ENCODE results near the gene SMCO4. TPM values are rescaled to one million over a fixed set of nuclear protein-coding genes. Genes with fewer than 3 reads are reported as not detected.
"Not testable (repeated sequence)": the region's sequence is repeated elsewhere in the genome, so short reads cannot be mapped to it uniquely, and the experiment has no call there.

SMCO4 gene
- total RNA-seq, 1 donor from 2014 or later = 9.6 TPM

DNA sequence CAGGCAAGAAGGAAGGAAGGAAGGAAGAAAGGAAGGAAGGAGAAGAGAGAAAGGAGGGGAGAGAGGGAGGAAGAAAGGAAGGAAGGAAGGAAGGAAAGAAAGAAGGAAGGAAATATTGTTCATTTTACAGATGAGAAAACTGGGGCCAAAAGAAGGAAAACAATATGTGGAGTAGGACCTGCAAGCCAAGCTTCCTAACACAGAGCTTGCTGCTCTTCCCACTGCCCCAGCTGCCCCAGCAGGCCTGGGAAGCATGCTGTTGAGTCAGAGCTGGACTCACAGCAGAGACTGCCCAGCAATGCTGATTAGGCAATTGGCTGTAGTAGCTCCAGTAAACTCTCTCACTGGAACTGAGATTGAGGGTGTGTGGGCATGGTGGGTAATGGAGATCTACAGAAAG, 42.6 kb upstream of the SMCO4 start:
- H3K4me3 ChIP-seq = no peak overlapping the region
- intact Hi-C loops (cut with DNase I) = no loop called here
- H3K27ac ChIP-seq = no peak overlapping the region
- TF ChIP-seq POLR2A (IDR thresholded peaks at IDR 0.05) = no peak
- no peak for TF ChIP-seq POLR2AphosphoS5 (IDR thresholded peaks at IDR 0.05; ENCODE audit: insufficient read depth in 1 of 2, low read depth in 1 of 2)
- H3K4me1 ChIP-seq = no peaks in the 10 kb centered on the region
- no peaks in the 10 kb centered on the region for H3K9me3 ChIP-seq
- no peaks in the 10 kb centered on the region for H3K36me3 ChIP-seq
- DNase-seq (ENCODE audit: extremely low spot score in 2 of 2) = no peak
- H3K27me3 ChIP-seq = no peaks in the 10 kb centered on the region

DNA sequence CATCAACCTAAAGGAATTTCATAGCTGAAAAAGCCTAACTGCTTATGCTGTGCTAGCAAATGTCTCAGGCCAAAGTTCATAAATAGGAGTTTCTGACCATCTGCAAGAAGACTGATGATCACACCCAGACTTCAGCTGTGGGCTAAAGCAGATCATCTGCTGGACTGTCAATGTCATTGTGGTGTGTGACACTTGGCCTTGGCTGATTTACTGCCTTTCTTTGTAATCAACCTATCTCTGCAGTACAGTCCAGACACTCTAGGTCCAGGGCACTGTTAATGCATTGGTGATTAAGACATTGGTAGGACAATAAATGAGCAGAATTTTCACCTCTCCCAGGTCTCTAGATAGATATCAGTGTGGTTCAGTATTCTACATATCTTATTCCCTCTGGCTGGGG, 40.3 kb upstream of the SMCO4 start:
- H3K4me3 ChIP-seq = no peak overlapping the region
- H3K4me1 ChIP-seq = no peaks in the 10 kb centered on the region
- no peaks in the 10 kb centered on the region for H3K27me3 ChIP-seq
- no peak for DNase-seq (ENCODE audit: extremely low spot score in 2 of 2)
- H3K9me3 ChIP-seq = no peaks in the 10 kb centered on the region
- no peaks in the 10 kb centered on the region for H3K36me3 ChIP-seq
- TF ChIP-seq, protein P1, sequence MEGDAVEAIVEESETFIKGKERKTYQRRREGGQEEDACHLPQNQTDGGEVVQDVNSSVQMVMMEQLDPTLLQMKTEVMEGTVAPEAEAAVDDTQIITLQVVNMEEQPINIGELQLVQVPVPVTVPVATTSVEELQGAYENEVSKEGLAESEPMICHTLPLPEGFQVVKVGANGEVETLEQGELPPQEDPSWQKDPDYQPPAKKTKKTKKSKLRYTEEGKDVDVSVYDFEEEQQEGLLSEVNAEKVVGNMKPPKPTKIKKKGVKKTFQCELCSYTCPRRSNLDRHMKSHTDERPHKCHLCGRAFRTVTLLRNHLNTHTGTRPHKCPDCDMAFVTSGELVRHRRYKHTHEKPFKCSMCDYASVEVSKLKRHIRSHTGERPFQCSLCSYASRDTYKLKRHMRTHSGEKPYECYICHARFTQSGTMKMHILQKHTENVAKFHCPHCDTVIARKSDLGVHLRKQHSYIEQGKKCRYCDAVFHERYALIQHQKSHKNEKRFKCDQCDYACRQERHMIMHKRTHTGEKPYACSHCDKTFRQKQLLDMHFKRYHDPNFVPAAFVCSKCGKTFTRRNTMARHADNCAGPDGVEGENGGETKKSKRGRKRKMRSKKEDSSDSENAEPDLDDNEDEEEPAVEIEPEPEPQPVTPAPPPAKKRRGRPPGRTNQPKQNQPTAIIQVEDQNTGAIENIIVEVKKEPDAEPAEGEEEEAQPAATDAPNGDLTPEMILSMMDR (IDR thresholded peaks at IDR 0.05) = no peak
- TF ChIP-seq POLR2AphosphoS5 (IDR thresholded peaks at IDR 0.05; ENCODE audit: insufficient read depth in 1 of 2, low read depth in 1 of 2) = no peak
- TF ChIP-seq POLR2A (IDR thresholded peaks at IDR 0.05) = no peak
- intact Hi-C loops (cut with DNase I) = no loop called here
- H3K27ac ChIP-seq = no peak overlapping the region

DNA sequence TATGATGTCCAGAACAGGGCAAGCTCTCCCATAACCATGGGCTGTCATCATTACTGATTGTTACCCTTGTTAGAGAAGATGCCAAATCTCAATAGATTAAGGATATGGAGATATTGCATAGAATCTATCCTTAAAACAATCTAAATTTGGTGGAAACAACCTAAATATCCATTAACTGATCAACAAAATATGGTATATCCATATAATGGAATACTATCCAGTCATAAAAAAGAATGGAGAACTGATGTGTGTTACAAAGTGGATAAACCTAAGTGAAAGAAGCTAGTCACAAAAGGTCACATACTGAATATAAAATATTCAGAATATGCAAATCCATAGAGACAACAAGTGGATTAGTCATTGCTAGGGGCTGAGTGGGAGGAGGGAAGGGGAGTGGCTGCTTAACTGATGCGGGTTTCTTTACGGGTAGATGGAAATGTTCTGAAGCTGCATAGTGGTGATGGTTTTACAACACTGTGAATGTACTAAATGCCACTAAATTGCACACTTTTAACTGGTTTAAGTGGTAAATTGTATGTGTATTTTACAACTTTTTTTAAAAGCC, 36.1 kb upstream of the SMCO4 start:
- Histone ChIP-seq H3K36me3 (no peaks in the 10 kb centered on the region), H3K27ac (no peak overlapping the region), H3K27me3 (no peaks in the 10 kb centered on the region), H3K4me3 (no peak overlapping the region), H3K9me3 (no peaks in the 10 kb centered on the region), H3K4me1 (no peaks in the 10 kb centered on the region)
- TF ChIP-seq, protein P1 (IDR thresholded peaks at IDR 0.05) = no peak
- TF ChIP-seq POLR2AphosphoS5 (IDR thresholded peaks at IDR 0.05; ENCODE audit: insufficient read depth in 1 of 2, low read depth in 1 of 2) (no peak), POLR2A (IDR thresholded peaks at IDR 0.05) (no peak)
- no peak for DNase-seq (ENCODE audit: extremely low spot score in 2 of 2)
- intact Hi-C loops (cut with DNase I) = no loop called here

DNA sequence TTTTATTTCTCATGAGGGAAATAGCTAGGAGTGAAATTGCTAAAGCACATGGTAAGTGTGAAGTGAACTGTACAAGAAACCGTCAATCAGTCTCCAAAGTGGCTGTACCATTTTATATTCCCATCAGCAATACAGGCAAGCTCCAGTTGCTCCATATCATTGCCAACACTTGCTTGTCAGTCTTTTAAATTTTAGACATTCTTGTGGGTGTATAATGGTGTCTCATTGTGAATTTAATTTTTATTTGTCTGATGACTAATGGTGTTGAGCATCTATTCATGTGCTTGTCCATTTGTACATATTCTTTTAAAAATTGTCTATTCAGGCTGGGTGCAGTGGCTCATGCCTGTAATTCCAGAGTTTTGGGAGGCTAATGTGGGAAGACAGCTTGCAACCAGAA, 34.1 kb upstream of the SMCO4 start:
- TF ChIP-seq POLR2AphosphoS5 (IDR thresholded peaks at IDR 0.05; ENCODE audit: insufficient read depth in 1 of 2, low read depth in 1 of 2) = no peak
- TF ChIP-seq POLR2A (IDR thresholded peaks at IDR 0.05) = no peak
- TF ChIP-seq, protein P1 (IDR thresholded peaks at IDR 0.05) = no peak
- no peaks in the 10 kb centered on the region for H3K9me3 ChIP-seq
- intact Hi-C loops (cut with DNase I) = no loop called here

DNA sequence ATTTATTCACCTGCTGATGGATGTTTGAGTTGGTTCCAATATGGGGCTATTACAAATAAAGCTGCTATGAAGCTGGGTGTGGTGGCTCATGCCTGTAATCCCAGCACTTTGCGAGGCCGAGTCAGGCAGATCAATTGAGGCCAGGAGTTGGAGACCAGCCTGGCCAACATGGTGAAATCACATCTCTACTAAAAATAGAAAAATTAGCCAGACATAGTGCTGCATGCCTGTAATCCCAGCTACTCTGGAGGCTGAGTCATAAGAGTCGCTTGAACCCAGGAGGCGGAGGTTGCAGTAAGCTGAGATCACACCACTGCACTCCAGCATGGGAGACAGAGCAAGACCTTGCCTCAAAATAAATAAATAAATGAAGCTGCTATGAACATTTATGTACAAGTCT, 33.7 kb upstream of the SMCO4 start:
- H3K27ac ChIP-seq; H3K36me3 ChIP-seq; H3K4me3 ChIP-seq; intact Hi-C loops (cut with DNase I); H3K4me1 ChIP-seq; H3K9me3 ChIP-seq; H3K27me3 ChIP-seq; DNase-seq (ENCODE audit: extremely low spot score in 2 of 2): not testable (repeated sequence)

More for the DNA sequence above, 34.1 kb upstream of the SMCO4 start:
- Histone ChIP-seq H3K36me3 (no peaks in the 10 kb centered on the region), H3K27ac (no peak overlapping the region), H3K4me3 (no peak overlapping the region), H3K4me1 (no peaks in the 10 kb centered on the region), H3K27me3 (no peaks in the 10 kb centered on the region)
- DNase-seq (ENCODE audit: extremely low spot score in 2 of 2) = no peak

DNA sequence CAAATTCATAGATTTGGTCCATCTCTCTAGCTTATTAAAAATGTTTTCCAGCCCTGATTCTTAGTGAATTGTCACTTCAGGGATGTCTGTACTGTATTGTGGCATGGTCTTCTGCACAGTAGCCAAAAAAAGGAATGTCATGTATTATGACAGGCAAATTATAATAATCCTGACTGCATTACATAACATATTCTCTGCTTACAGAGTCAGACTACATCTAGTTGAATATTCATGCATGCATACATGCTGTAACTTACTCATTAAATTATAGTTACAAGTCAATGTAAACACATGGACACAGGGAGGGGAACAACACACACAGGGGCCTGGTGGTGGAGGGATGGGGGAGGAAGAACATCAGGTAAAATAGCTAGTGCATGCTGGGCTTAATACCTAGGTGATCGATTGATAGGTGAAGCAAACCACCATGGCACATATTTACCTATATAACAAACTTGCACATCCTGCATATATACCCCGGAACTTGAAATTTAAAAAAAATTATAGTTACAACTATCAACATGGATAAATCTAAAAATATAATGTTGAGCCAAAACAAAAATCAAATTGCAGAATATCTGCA, 31.5 kb upstream of the SMCO4 start:
- no peak for DNase-seq (ENCODE audit: extremely low spot score in 2 of 2)
- Histone ChIP-seq H3K27me3 (no peaks in the 10 kb centered on the region), H3K9me3 (no peaks in the 10 kb centered on the region), H3K36me3 (no peaks in the 10 kb centered on the region), H3K4me3 (no peak overlapping the region), H3K27ac (no peak overlapping the region), H3K4me1 (peaks cover 8% of the 10 kb centered on the region)
- intact Hi-C loops (cut with DNase I) = no loop called here
- TF ChIP-seq POLR2A (IDR thresholded peaks at IDR 0.05) (no peak), POLR2AphosphoS5 (IDR thresholded peaks at IDR 0.05; ENCODE audit: insufficient read depth in 1 of 2, low read depth in 1 of 2) (no peak)
- TF ChIP-seq, protein P1 (IDR thresholded peaks at IDR 0.05) = no peak
